Stimulated activated naive CD8-positive, alpha-beta T cell treated with anti-CD3 and anti-CD28 coated beads, Interleukin-15, Interleukin-2, amounts not matched to agents 100 ng/mL and 50 ng/mL, for 24 hours (primary cell): ENCODE data around the gene SERP1.
"Not testable (repeated sequence)": the region's sequence is repeated elsewhere in the genome, so short reads cannot be mapped to it uniquely, and the experiment has no call there.

Experiments
- H3K27ac Mint-ChIP-seq: one replicate; pipeline ENCODE4 v1.8.0; 2021; ENCODE audit warnings: mild to moderate bottlenecking, mixed read lengths
- H3K27me3 Mint-ChIP-seq: one replicate; pipeline ENCODE4 v1.8.0; 2021; ENCODE audit warnings: mixed read lengths
- H3K36me3 Mint-ChIP-seq: one replicate; pipeline ENCODE4 v1.8.0; 2021; ENCODE audit warnings: low read depth, mixed read lengths
- H3K4me1 Mint-ChIP-seq: one replicate; pipeline ENCODE4 v1.8.0; 2021; ENCODE audit warnings: low read depth, mixed read lengths
- H3K4me3 Mint-ChIP-seq: one replicate; pipeline ENCODE4 v1.8.0; 2021; ENCODE audit warnings: mild to moderate bottlenecking, mixed read lengths
- H3K9me3 Mint-ChIP-seq: one replicate; pipeline ENCODE4 v1.8.0; 2021; ENCODE audit warnings: mixed read lengths

SERP1 gene

DNA sequence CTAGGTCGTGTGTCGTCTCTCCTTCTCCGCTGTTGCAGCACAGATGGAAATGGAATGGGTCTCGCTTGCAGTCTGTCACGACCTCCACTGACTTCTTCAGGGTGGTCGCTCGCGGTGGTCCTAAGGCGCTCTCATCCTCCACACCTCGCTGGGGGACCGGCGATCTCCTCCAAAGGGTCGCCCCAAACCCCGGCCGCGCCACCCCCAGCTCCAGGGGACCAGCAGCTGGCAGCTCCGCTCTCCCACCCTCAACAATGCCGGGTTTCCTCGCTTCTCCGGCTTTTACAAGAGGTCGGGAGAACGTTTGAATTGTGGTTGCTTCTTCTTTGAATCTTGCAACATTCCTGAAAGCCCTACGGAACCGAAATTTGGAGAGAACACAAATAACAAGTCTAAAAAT lies 25.9 kb downstream of the SERP1 start:
- peaks cover 8% of the 10 kb centered on the region for H3K27me3 Mint-ChIP-seq
- no peaks in the 10 kb centered on the region for H3K36me3 Mint-ChIP-seq
- H3K9me3 Mint-ChIP-seq = peaks cover 5% of the 10 kb centered on the region
- H3K4me1 Mint-ChIP-seq = no peaks in the 10 kb centered on the region
- H3K27ac Mint-ChIP-seq = no peak overlapping the region
- H3K4me3 Mint-ChIP-seq = no peak overlapping the region

GRCh38 chr3:150519026-150519425 lies 27.3 kb downstream of the SERP1 start:
- Mint-ChIP-seq H3K4me1 (no peaks in the 10 kb centered on the region), H3K36me3 (no peaks in the 10 kb centered on the region), H3K9me3 (peaks cover 5% of the 10 kb centered on the region), H3K4me3 (no peak overlapping the region), H3K27ac (no peak overlapping the region), H3K27me3 (peaks cover 8% of the 10 kb centered on the region)

DNA sequence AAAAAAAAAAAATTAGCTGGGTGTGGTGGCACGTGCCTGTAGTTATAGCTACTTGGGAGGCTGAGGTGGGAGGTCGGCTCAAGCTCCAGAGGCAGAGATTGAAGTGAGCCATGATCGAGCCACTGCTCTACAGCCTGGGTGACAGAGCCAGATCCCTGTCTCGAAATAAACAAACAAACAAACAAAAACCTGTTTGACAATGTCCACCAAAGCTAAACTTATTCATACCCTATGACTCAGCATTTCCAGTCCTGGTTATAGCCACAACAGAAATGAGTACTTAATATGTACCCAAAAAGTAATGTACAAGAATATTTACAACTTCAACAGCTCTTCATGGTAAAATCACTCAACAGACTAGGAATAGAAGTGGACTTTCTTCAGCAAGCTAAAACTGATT lies 31.1 kb downstream of the SERP1 start:
- Mint-ChIP-seq H3K4me1 (no peaks in the 10 kb centered on the region), H3K4me3 (no peak overlapping the region), H3K27me3 (no peaks in the 10 kb centered on the region), H3K36me3 (no peaks in the 10 kb centered on the region), H3K9me3 (peaks cover 5% of the 10 kb centered on the region), H3K27ac (no peak overlapping the region)

GRCh38 chr3:150511122-150511821 lies 35.0 kb downstream of the SERP1 start:
- Mint-ChIP-seq H3K4me1 (peaks cover 7% of the 10 kb centered on the region), H3K27ac (no peak overlapping the region), H3K4me3 (no peak overlapping the region), H3K27me3 (peaks cover 16% of the 10 kb centered on the region), H3K9me3 (no peaks in the 10 kb centered on the region), H3K36me3 (no peaks in the 10 kb centered on the region)

DNA sequence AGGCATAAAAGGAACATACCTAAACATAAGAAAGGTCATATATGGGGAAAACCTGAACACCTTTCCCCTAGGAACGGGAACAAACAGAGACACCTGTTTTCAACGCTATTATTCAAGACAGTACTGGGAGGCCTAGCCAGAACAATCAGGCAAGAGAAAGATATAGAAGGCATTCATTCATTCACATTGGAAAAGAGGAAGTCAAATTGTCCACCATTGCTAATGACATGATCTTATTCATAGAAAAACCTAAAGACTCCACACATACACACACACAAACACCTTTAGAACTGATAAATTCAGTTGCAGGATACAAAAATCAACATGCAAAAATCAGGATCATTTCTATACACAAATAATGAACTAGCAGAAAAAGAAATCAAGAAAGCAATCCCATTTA lies 36.5 kb downstream of the SERP1 start:
- no peaks in the 10 kb centered on the region for H3K36me3 Mint-ChIP-seq
- H3K9me3 Mint-ChIP-seq = no peaks in the 10 kb centered on the region
- H3K27me3 Mint-ChIP-seq = peaks cover 16% of the 10 kb centered on the region
- H3K4me1 Mint-ChIP-seq = peaks cover 7% of the 10 kb centered on the region
- no peak overlapping the region for H3K4me3 Mint-ChIP-seq
- no peak overlapping the region for H3K27ac Mint-ChIP-seq

GRCh38 chr3:150508401-150508800 lies 37.9 kb downstream of the SERP1 start:
- no peak overlapping the region for H3K27ac Mint-ChIP-seq
- no peaks in the 10 kb centered on the region for H3K36me3 Mint-ChIP-seq
- H3K4me3 Mint-ChIP-seq = no peak overlapping the region
- peaks cover 16% of the 10 kb centered on the region for H3K27me3 Mint-ChIP-seq
- no peaks in the 10 kb centered on the region for H3K9me3 Mint-ChIP-seq
- H3K4me1 Mint-ChIP-seq = peaks cover 7% of the 10 kb centered on the region

DNA sequence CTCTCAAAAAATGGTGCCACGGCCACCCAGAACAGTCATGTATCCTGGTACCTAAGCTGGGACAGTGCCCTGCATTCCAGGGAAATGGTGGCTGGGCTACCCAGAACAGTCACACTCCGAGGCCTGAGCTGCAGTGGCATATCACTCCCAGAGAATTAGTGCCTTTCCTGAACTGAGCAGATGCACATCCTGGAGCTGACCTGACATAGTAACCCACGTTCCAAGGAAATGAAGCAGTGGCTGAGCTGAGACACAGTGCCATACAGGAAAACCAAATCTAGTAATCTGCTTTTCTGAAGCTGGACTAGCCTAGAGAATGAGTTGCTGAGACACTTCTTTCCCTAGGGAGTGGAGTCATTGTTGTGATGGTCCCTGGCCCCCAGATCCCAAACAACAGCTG lies 41.8 kb downstream of the SERP1 start:
- H3K4me3 Mint-ChIP-seq = no peak overlapping the region
- H3K9me3 Mint-ChIP-seq = peaks cover 7% of the 10 kb centered on the region
- H3K36me3 Mint-ChIP-seq = peaks cover 6% of the 10 kb centered on the region
- H3K27ac Mint-ChIP-seq = no peak overlapping the region
- peaks cover 15% of the 10 kb centered on the region for H3K4me1 Mint-ChIP-seq
- H3K27me3 Mint-ChIP-seq = peaks cover 16% of the 10 kb centered on the region

- peaks cover 9% of the 10 kb centered on the region for H3K27me3 Mint-ChIP-seq
- H3K4me3 Mint-ChIP-seq = no peak overlapping the region
- peaks cover 6% of the 10 kb centered on the region for H3K36me3 Mint-ChIP-seq
- H3K9me3 Mint-ChIP-seq = peaks cover 7% of the 10 kb centered on the region
- no peak overlapping the region for H3K27ac Mint-ChIP-seq
- H3K4me1 Mint-ChIP-seq = peaks cover 13% of the 10 kb centered on the region
Measured at GRCh38 chr3:150503402-150504099, 42.7 kb downstream of the SERP1 start.

DNA sequence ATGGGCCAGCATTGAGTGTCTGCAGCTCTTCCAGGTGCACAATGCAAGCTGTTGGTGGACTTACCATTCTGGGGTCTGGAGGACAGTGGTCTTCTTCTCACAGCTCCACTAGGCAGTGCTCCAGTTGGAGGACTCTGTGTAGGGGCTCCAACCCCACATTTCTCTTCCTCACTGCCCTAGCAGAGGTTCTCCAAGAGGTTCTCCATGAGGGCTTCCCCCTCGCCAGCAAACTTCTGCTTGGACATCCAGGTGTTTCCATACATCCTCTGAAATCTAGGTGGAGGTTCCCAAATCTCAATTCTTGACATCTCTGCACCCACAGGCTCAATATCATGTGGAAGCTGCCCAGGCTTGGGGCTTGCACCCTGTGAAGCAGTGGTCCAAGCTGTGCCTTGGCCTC lies 45.3 kb downstream of the SERP1 start:
- H3K4me3 Mint-ChIP-seq, H3K4me1 Mint-ChIP-seq, H3K27me3 Mint-ChIP-seq, H3K27ac Mint-ChIP-seq, H3K9me3 Mint-ChIP-seq, H3K36me3 Mint-ChIP-seq: not testable (repeated sequence)

DNA sequence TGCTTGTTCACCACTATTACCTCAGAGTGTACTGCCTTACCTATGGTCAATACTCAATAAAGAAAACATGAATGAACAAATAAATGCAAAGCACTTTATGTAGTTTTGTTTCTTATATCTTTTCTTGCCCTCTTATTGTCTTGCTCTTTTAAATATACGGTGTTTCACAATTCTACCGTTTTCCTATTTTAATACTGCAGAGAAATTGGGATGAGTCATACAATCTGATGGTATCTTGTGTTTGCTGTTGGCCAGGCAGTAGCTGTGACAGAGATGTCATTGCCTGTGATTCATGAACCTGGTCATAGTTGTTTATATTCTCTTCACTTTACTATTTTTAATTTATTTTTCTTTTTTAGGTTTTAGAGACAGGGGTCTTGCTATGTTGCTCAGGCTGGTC lies 48.3 kb downstream of the SERP1 start:
- Mint-ChIP-seq H3K4me3 (no peak overlapping the region), H3K9me3 (peaks cover 7% of the 10 kb centered on the region), H3K27me3 (no peaks in the 10 kb centered on the region)

GRCh38 chr3:150495563-150496168 lies 50.6 kb downstream of the SERP1 start:
- H3K4me3 Mint-ChIP-seq = no peak overlapping the region
- no peak overlapping the region for H3K27ac Mint-ChIP-seq
- H3K4me1 Mint-ChIP-seq = no peaks in the 10 kb centered on the region
- no peaks in the 10 kb centered on the region for H3K27me3 Mint-ChIP-seq
- H3K36me3 Mint-ChIP-seq = no peaks in the 10 kb centered on the region
- no peaks in the 10 kb centered on the region for H3K9me3 Mint-ChIP-seq

More for the DNA sequence above, 48.3 kb downstream of the SERP1 start:
- H3K27ac Mint-ChIP-seq = no peak overlapping the region
- H3K4me1 Mint-ChIP-seq = peaks cover 8% of the 10 kb centered on the region
- peaks cover 6% of the 10 kb centered on the region for H3K36me3 Mint-ChIP-seq

GRCh38 chr3:150495149-150495548 lies 51.1 kb downstream of the SERP1 start:
- Mint-ChIP-seq H3K36me3 (no peaks in the 10 kb centered on the region), H3K27me3 (no peaks in the 10 kb centered on the region), H3K27ac (no peak overlapping the region), H3K4me3 (no peak overlapping the region), H3K9me3 (no peaks in the 10 kb centered on the region), H3K4me1 (no peaks in the 10 kb centered on the region)

GRCh38 chr3:150494411-150494977 lies 51.8 kb downstream of the SERP1 start:
- no peak overlapping the region for H3K27ac Mint-ChIP-seq
- H3K36me3 Mint-ChIP-seq = no peaks in the 10 kb centered on the region
- no peak overlapping the region for H3K4me3 Mint-ChIP-seq
- no peaks in the 10 kb centered on the region for H3K27me3 Mint-ChIP-seq
- H3K4me1 Mint-ChIP-seq = no peaks in the 10 kb centered on the region
- no peaks in the 10 kb centered on the region for H3K9me3 Mint-ChIP-seq
